Spleen (tissue), 7 donors: ENCODE measurements around the gene RADIL.

Experiments
- POLR2A ChIP-seq, 3 donors: fragments of 450-650 bp; IDR thresholded peaks; one replicate each; pipeline ENCODE4 v1.5.1; 2017; ENCODE audit warnings: antibody characterized with exemption in 3 of 3, mild to moderate bottlenecking in 1 of 3
- POLR2AphosphoS5 ChIP-seq, 3 donors: sonication (generic); formaldehyde crosslinking; IDR thresholded peaks; one replicate each; pipeline ENCODE4 v1.5.1; 2017; ENCODE audit warnings: antibody characterized with exemption in 3 of 3
- TF ChIP-seq, protein P1 (sequence below), 11 experiments: fragments of 200-600 bp in 7 of 11; fragments of 450-650 bp in 4 of 11; sonication (generic) in 4 of 11; IDR thresholded peaks in 8 of 11; conservative IDR thresholded peaks in 3 of 11; 1 replicate in 7 of 11; 2 replicates in 4 of 11; pipeline versions ENCODE4 v1.4.0 to v1.8.0; 2016 to 2021; ENCODE audit warnings: antibody characterized with exemption in 11 of 11, inconsistent platforms in 4 of 11, mild to moderate bottlenecking in 1 of 11
- donor health status: DM: no; HTN: no; CAD: no; lungs with moderate emphysema.
- donor health status: DM: no; HTN: no; CAD: no.
- donor health status: DM: no; HTN: no; CAD: no.

DNA sequence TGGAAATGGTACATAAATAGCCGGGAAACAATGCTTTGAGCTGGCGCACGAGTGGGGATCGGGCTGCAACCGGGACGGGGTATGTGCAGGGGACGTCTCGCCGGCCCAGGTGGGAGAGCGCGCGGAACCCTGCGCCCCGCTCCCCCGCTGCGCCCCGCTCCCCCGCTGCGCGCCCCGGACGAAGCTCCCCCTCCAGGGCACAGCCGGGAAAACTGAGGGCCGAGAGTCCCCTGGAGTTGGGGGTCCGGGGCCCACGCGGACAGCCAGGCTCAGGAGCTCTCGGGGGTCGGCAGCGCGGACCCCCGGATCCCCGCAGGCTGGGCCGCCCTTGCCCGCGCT, 514 bp downstream of the RADIL start:
- TF ChIP-seq, protein P1, sequence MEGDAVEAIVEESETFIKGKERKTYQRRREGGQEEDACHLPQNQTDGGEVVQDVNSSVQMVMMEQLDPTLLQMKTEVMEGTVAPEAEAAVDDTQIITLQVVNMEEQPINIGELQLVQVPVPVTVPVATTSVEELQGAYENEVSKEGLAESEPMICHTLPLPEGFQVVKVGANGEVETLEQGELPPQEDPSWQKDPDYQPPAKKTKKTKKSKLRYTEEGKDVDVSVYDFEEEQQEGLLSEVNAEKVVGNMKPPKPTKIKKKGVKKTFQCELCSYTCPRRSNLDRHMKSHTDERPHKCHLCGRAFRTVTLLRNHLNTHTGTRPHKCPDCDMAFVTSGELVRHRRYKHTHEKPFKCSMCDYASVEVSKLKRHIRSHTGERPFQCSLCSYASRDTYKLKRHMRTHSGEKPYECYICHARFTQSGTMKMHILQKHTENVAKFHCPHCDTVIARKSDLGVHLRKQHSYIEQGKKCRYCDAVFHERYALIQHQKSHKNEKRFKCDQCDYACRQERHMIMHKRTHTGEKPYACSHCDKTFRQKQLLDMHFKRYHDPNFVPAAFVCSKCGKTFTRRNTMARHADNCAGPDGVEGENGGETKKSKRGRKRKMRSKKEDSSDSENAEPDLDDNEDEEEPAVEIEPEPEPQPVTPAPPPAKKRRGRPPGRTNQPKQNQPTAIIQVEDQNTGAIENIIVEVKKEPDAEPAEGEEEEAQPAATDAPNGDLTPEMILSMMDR (IDR thresholded peaks at IDR 0.05 in 8 of 11, conservative IDR thresholded peaks at IDR 0.05 in 3 of 11) = no peak
- TF ChIP-seq POLR2A (IDR thresholded peaks at IDR 0.05) (no peak), POLR2AphosphoS5 (IDR thresholded peaks at IDR 0.05) (no peak)
